Measurements from ENCODE around the gene CARD14. TPM values are rescaled to one million over a fixed set of nuclear protein-coding genes. Genes with fewer than 3 reads are reported as not detected.

The CARD14 gene
- total RNA-seq, 1 experiment from 2014 or later = 16.5 TPM

- Histone ChIP-seq H3K4me2 (no peak overlapping the region), H3K4me1 (replicated peaks; ENCODE audit: insufficient read depth) (no peaks in the 10 kb centered on the region), H3K9me2 (ENCODE audit: insufficient read depth) (no peaks in the 10 kb centered on the region), H4K20me1 (ENCODE audit: insufficient read depth) (no peaks in the 10 kb centered on the region), H3K27me3 (ENCODE audit: insufficient read depth, low read depth) (no peaks in the 10 kb centered on the region), H2AFZ (no peak overlapping the region), H3K27ac (no peak overlapping the region), H3K4me3 (no peak overlapping the region), H3K36me3 (ENCODE audit: low read depth) (no peaks in the 10 kb centered on the region), H3K9me3 (ENCODE audit: insufficient read depth, low read depth) (no peaks in the 10 kb centered on the region), H3F3A (ENCODE audit: insufficient read depth, low read depth) (no peaks in the 10 kb centered on the region), H3K79me2 (ENCODE audit: low read depth) (no peaks in the 10 kb centered on the region)
- ChIA-PET POLR2A (ENCODE audit: unreplicated experiment) (no interaction called here), CTCF (no interaction called here)
- no TSS peak for BruUV-seq (replicated peaks)
- intact Hi-C loops (cut with micrococcal nuclease; ENCODE audit: unreplicated experiment) = no loop called here
- TF ChIP-seq CTCF (conservative IDR thresholded peaks at IDR 0.05) (no peak), EZH2 (IDR thresholded peaks at IDR 0.05; ENCODE audit: low read depth) (no peak)
- DNase-seq = no peak
Observed at GRCh38 chr17:80201446-80201845, 31.6 kb downstream of the CARD14 start.

- intact Hi-C loops (cut with micrococcal nuclease; ENCODE audit: unreplicated experiment) = no loop called here
- no peaks in the 10 kb centered on the region for H3K4me1 ChIP-seq (replicated peaks; ENCODE audit: insufficient read depth)
- CTCF ChIA-PET = no interaction called here
Observed at GRCh38 chr17:80202197-80202596, 32.4 kb downstream of the CARD14 start.

GRCh38 chr17:80203471-80203963 is 33.7 kb downstream of the CARD14 start:
- H3K4me2 ChIP-seq = no peak overlapping the region
- no TSS peak for BruUV-seq (replicated peaks)
- H3K27me3 ChIP-seq (ENCODE audit: insufficient read depth, low read depth) = no peaks in the 10 kb centered on the region
- no peak for DNase-seq
- CTCF ChIA-PET = interaction anchor here (0.7 kb wide), 1 partner anchor 102 kb away, joined by 9 read pairs; the partner anchor contains the start of gene GAA
- H2AFZ ChIP-seq = no peak overlapping the region
- H3K27ac ChIP-seq = no peak overlapping the region
- no peaks in the 10 kb centered on the region for H3K79me2 ChIP-seq (ENCODE audit: low read depth)
- no peak for TF ChIP-seq CTCF (conservative IDR thresholded peaks at IDR 0.05)
- no peak for TF ChIP-seq EZH2 (IDR thresholded peaks at IDR 0.05; ENCODE audit: low read depth)
- POLR2A ChIA-PET (ENCODE audit: unreplicated experiment) = no interaction called here
- H3K4me3 ChIP-seq = no peak overlapping the region
- no peaks in the 10 kb centered on the region for H4K20me1 ChIP-seq (ENCODE audit: insufficient read depth)
- no peaks in the 10 kb centered on the region for H3K4me1 ChIP-seq (replicated peaks; ENCODE audit: insufficient read depth)
- H3F3A ChIP-seq (ENCODE audit: insufficient read depth, low read depth) = no peaks in the 10 kb centered on the region
- H3K36me3 ChIP-seq (ENCODE audit: low read depth) = no peaks in the 10 kb centered on the region
- intact Hi-C loops (cut with micrococcal nuclease; ENCODE audit: unreplicated experiment) = no loop called here
- no peaks in the 10 kb centered on the region for H3K9me3 ChIP-seq (ENCODE audit: insufficient read depth, low read depth)
- no peaks in the 10 kb centered on the region for H3K9me2 ChIP-seq (ENCODE audit: insufficient read depth)

More at GRCh38 chr17:80202197-80202596, 32.4 kb downstream of the CARD14 start:
- no peak for DNase-seq
- Histone ChIP-seq H3K79me2 (ENCODE audit: low read depth) (no peaks in the 10 kb centered on the region), H3K9me3 (ENCODE audit: insufficient read depth, low read depth) (no peaks in the 10 kb centered on the region), H3F3A (ENCODE audit: insufficient read depth, low read depth) (no peaks in the 10 kb centered on the region), H3K9me2 (ENCODE audit: insufficient read depth) (no peaks in the 10 kb centered on the region), H3K36me3 (ENCODE audit: low read depth) (no peaks in the 10 kb centered on the region), H3K27me3 (ENCODE audit: insufficient read depth, low read depth) (no peaks in the 10 kb centered on the region), H3K27ac (no peak overlapping the region), H2AFZ (no peak overlapping the region), H4K20me1 (ENCODE audit: insufficient read depth) (no peaks in the 10 kb centered on the region), H3K4me2 (no peak overlapping the region), H3K4me3 (no peak overlapping the region)
- POLR2A ChIA-PET (ENCODE audit: unreplicated experiment) = no interaction called here
- no TSS peak for BruUV-seq (replicated peaks)
- TF ChIP-seq CTCF (conservative IDR thresholded peaks at IDR 0.05) (no peak), EZH2 (IDR thresholded peaks at IDR 0.05; ENCODE audit: low read depth) (no peak)

Data from PC-9 (cell line).